Myocyte (in vitro differentiated cells): ENCODE measurements around the gene RNF168. TPM values are rescaled to one million over a fixed set of nuclear protein-coding genes. Genes with fewer than 3 reads are reported as not detected.
"Not testable (repeated sequence)": the region's sequence is repeated elsewhere in the genome, so short reads cannot be mapped to it uniquely, and the experiment has no call there.

Experiments used
- DNase-seq: peaks from one replicate; pipeline ENCODE4 v3.0.0-alpha.2; 2012; ENCODE audit warnings: low read depth
- total RNA-seq: library from RNA; depleted of rRNA; stranded (reverse); fragments of >200 nt; gene quantifications from 2 replicates; pipeline ENCODE4 v1.2.3, GENCODE V29; 2014

Gene RNF168
- total RNA-seq, 1 donor from 2014 or later: 13.2 TPM

DNA sequence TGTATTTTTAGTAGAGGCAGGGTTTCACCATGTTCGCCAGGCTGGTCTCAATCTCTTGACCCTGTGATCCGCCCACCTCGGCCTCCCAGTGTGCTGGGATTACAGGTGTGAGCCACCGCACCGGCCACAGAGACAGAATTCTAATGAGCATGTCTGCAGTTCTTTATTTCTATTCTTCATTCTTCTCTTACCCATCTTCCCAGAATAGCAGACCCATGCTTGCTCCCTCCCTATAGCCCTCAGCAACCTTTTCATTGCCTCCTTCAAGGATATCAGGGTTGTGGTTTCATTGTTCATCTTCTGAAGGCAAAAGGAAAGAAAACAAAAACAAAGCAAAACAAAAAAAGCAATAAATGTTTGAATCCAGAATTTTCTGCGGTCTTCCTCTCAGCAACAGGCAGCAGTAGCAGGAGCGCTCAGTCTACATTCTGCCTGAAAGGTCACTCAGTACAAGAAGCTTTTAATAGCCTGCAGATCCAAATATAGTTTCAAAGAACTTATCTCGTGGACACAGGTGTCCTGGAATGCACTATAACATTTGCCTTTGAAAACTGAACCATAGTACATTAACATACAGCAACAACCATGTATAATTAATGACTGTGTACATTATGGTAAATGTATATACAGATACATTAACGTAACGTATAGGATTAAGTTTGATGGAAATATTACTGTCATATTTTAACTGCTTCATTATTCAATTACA, 11.5 kb upstream of the RNF168 start, which contains the start of gene SMCO1:
Gene SMCO1, minus strand, starts transcription at position 434 of the 709 bp plus-strand sequence. Its CDS starts 137 bp downstream, at position 297.
- DNase-seq: peak; percentile 17

- no peak for DNase-seq
These were observed 10.8 kb upstream of the RNF168 start for GRCh38 chr3:196514350-196514716.

GRCh38 chr3:196513697-196514349, 10.3 kb upstream of the RNF168 start:
- DNase-seq: no peak

- not testable (repeated sequence) for DNase-seq
These were observed 8.3 kb upstream of the RNF168 start for GRCh38 chr3:196511646-196512425.

GRCh38 chr3:196511108-196511507, 7.5 kb upstream of the RNF168 start:
- DNase-seq: not testable (repeated sequence)

DNA sequence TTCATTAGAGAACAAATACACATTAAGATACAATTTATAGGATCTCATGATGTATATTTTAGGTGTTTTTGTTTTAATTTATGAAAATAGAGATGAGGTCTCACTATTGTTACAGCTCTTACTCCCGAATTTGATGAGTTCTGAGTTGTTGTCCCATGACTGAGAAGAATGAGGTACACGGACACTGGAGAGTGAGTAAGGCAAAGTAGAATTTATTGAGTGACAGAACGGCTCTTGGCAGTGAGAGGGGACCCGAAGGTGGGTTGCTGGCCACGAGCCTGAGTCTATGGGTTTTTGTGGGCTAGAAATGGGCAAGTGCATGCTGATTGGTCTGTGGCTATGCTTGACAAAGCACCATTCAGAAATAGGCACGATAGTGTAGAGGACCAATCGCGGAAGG, 3.1 kb upstream of the RNF168 start:
- no peak for DNase-seq

- no peak for DNase-seq
These were observed 988 bp upstream of the RNF168 start for GRCh38 chr3:196504556-196504955.

DNA sequence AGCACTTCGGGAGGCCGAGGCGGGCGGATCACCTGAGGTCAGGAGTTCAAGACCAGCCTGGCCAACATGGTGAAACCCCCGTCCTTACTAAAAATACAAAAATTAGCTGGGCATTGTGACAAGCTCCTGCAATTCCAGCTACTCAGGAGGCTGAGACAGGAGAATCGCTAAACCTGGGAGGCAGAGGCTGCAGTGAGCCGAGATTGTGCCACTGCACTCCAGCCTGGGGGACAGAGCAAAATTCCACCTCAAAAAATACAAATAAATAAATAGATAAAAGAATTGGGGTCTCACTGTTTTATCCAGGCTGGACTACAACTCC, 470 bp upstream of the RNF168 start:
- not testable (repeated sequence) for DNase-seq

GRCh38 chr3:196502775-196503195, 783 bp downstream of the RNF168 start:
- DNase-seq: peak; percentile 71

DNA sequence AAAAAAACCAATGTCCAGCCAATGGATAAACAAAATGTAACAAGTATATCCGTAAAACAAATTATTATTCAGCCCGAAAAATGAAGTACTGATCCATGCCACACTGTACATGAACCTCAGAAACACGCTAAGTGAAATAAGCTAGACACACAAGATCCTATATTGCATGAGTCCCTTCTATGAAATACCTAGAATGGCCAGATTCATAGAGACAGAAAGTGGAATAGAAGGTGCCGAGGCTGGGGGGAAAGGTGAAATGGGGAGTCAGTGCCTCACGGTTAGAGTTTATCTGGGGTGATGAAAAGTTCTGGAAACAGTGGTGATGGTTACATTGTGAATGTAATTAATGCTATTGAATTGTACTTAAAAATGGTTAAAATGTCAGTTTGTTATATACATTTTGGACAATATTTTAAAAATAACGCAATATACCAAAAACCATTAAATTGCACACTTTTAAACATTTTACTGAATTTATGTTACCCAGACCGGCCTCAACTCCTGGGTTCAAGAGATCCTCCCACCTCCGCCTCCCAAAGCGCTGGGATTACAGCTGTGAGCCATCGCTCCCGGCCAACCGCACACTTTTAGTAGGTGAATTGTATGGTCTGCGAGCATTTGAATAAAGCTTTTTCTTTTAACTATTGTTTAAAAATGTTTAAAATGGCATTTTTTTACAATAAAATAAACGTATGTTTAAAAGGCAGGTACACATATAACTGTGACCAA, 2.1 kb downstream of the RNF168 start:
- DNase-seq: peak; percentile 24

- no peak for DNase-seq
These were observed 3.6 kb downstream of the RNF168 start for GRCh38 chr3:196499807-196500524.

DNA sequence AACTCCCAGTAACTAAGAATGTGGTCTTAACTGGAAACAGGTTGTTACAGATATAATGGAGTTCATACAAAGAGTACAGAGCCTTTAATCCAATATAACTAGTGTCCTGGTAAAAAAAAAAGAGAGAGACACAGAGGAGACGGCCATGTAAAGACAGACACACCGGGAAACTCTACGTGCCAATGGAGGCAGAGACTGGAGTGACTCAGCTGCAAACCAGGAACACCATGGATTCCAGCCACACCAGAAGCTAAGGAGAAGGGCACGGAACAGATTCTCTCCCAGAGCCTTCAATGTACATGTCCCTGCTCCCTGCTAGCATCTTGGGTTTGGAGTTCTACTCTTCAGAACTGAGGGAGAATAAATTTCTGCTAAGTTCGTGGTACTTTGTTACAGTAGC, 4.5 kb downstream of the RNF168 start:
- peak; percentile 48 for DNase-seq

DNA sequence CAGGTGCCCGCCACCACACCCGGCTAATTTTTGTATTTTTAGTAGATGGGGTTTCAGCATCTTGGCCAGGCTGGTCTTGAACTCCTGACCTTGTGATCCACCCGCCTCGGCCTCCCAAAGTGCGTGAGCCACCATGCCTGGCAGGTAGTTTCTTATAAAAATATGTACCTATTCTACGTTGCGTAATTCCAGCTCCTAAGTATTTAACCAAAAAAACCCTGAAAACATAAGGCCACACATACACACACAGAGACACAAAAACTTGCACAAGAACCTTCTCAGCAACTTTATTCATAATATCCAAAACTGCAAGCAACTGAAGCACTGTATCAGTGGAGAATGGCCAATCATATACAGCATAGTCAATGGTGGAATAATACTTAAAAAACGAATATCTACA, 5.3 kb downstream of the RNF168 start:
- DNase-seq: no peak

GRCh38 chr3:196496183-196496582, 7.4 kb downstream of the RNF168 start:
- DNase-seq: no peak

DNA sequence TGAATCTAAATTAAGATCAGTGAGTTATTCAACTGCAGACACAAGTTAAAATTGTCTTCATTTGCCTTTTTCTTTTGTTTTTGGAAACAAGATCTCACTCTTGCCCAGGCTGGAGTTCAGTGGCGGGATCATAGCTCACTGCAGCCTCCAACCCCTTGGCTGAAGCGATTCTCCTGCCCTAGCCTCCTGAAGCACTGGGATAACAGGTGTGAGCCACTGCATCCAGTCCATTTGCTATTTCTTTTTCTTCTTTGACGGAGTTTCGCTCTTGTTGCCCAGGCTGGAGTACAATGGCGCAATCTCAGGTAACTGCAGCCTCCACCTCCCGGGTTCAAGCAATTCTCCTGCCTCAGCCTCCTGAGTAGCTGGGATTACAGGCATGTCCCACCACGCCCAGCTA, 10.3 kb downstream of the RNF168 start:
- DNase-seq: no peak

DNA sequence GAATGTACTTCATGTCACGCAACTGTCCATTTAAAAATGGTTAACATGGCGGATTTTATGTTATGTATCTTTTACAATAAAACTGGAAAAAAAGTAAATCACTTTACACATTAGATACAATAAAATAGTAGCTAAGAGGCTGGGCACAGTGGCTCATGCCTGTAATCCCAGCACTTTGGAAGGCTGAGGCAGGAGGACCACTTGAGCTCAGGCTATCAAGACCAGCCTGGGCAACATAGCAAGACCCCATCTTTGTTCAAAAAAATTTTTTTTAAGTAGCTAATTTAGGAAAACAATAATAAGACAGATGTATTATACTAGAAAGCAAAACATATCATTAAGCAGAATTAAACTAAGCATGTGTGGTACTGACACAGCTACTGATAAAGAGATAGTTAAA, 11.5 kb downstream of the RNF168 start:
- DNase-seq: no peak

GRCh38 chr3:196489747-196490146, 13.8 kb downstream of the RNF168 start:
- DNase-seq: no peak

GRCh38 chr3:196486263-196486662, 17.3 kb downstream of the RNF168 start:
- no peak for DNase-seq

GRCh38 chr3:196477678-196478077, 25.9 kb downstream of the RNF168 start:
- no peak for DNase-seq

GRCh38 chr3:196472286-196472685, 31.3 kb downstream of the RNF168 start:
- no peak for DNase-seq

DNA sequence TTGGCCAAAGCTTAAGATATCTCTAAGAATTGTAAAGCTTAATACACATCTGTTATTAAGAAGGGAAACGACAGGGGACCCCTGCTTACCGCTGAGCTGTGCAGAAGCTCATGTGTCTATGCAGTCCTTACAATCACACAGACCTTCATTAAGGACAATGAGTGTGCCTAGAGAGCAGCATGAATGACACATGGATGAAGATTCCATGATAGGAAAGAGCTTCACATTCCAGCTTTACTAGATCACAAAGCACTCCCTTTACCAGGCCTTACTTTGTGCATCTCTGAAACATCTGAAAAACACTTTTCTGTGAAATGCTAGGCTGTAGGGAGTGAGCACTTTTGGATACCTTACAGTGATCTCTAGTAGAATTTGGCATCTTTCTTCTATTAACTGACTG, 32.0 kb downstream of the RNF168 start:
- no peak for DNase-seq
